H1 (cell line): ENCODE measurements around the gene MRPS2. TPM values are rescaled to one million over a fixed set of nuclear protein-coding genes. Genes with fewer than 3 reads are reported as not detected.

Source experiments
- CREB1 ChIP-seq: IDR thresholded peaks from 2 replicates; pipeline ENCODE4 v1.6.1; 2012; ENCODE audit warnings: inconsistent platforms
- EP300 ChIP-seq, 2 experiments: IDR thresholded peaks; 1 replicate in 1 of 2; 2 replicates in 1 of 2; pipeline ENCODE4 v1.6.1; 2011 to 2012; ENCODE audit warnings: low read depth in 2 of 2, low read length in 2 of 2, mild to moderate bottlenecking in 2 of 2, borderline replicate concordance in 1 of 2, inconsistent platforms in 1 of 2, moderate library complexity in 1 of 2
- HDAC2 ChIP-seq, 2 experiments: fragments of 300-600 bp in 1 of 2; sonication (generic) in 1 of 2; IDR thresholded peaks; 2 replicates each; pipeline ENCODE4 v1.6.1; 2011 to 2012; ENCODE audit warnings: low read depth in 2 of 2, low read length in 2 of 2, mild to moderate bottlenecking in 2 of 2, moderate library complexity in 2 of 2, borderline replicate concordance in 1 of 2, inconsistent platforms in 1 of 2
- JUN ChIP-seq: IDR thresholded peaks from 2 replicates; pipeline ENCODE4 v1.6.1; 2011; ENCODE audit warnings: low read depth, mild to moderate bottlenecking, improper control_type of control experiment, low read length
- JUND ChIP-seq: IDR thresholded peaks from 2 replicates; pipeline ENCODE4 v1.6.1; 2011; ENCODE audit warnings: mild to moderate bottlenecking, improper control_type of control experiment, low read length
- NANOG ChIP-seq: IDR thresholded peaks from 2 replicates; pipeline ENCODE4 v1.6.1; 2011; ENCODE audit warnings: low read length, low read depth, mild to moderate bottlenecking, inconsistent platforms; ENCODE audit not compliant: insufficient read depth, poor library complexity, severe bottlenecking
- NRF1 ChIP-seq: IDR thresholded peaks from 2 replicates; pipeline ENCODE4 v1.6.1; 2011; ENCODE audit warnings: mild to moderate bottlenecking, low read depth, low read length, improper control_type of control experiment
- PHF8 ChIP-seq: fragments of 200-600 bp; sonication (generic); conservative IDR thresholded peaks from 2 replicates; pipeline ENCODE4 v1.7.1; 2012; ENCODE audit warnings: low read depth, mild to moderate bottlenecking, inconsistent platforms, low read length, moderate library complexity
- POLR2A ChIP-seq, 2 experiments: IDR thresholded peaks; 1 replicate in 1 of 2; 2 replicates in 1 of 2; pipeline ENCODE4 v1.6.1; 2011; ENCODE audit warnings: low read depth in 2 of 2, low read length in 2 of 2, mild to moderate bottlenecking in 2 of 2; ENCODE audit errors: control extremely low read depth in 1 of 2
- SIN3A ChIP-seq, 2 experiments: IDR thresholded peaks in 1 of 2; conservative IDR thresholded peaks in 1 of 2; 2 replicates each; pipeline ENCODE4 v1.6.1; 2011 to 2012; ENCODE audit warnings: low read length in 2 of 2, improper control_type of control experiment in 1 of 2, low read depth in 1 of 2, mild to moderate bottlenecking in 1 of 2
- SIRT6 ChIP-seq: IDR thresholded peaks from one replicate; pipeline ENCODE4 v1.7.1; 2012; ENCODE audit warnings: low read length, inconsistent platforms
- SP2 ChIP-seq: IDR thresholded peaks from 2 replicates; pipeline ENCODE4 v1.6.1; 2012; ENCODE audit warnings: mild to moderate bottlenecking, low read length, inconsistent platforms
- SP4 ChIP-seq: IDR thresholded peaks from 2 replicates; pipeline ENCODE4 v1.6.1; 2012; ENCODE audit warnings: low read length, inconsistent platforms
- SRF ChIP-seq: IDR thresholded peaks from 2 replicates; pipeline ENCODE4 v1.6.1; 2011; ENCODE audit warnings: mild to moderate bottlenecking, low read depth, low read length, moderate library complexity
- TAF1 ChIP-seq: IDR thresholded peaks from 2 replicates; pipeline ENCODE4 v1.6.1; 2011; ENCODE audit warnings: mild to moderate bottlenecking, low read depth, low read length
- TAF7 ChIP-seq: optimal IDR thresholded peaks from 2 replicates; pipeline ENCODE3; 2011; ENCODE audit warnings: low read depth, mild to moderate bottlenecking, inconsistent platforms, low read length, moderate library complexity, borderline replicate concordance
- TBP ChIP-seq: IDR thresholded peaks from 2 replicates; pipeline ENCODE4 v1.6.1; 2011; ENCODE audit warnings: low read depth, low read length, improper control_type of control experiment
- YY1 ChIP-seq: IDR thresholded peaks from 2 replicates; pipeline ENCODE4 v1.6.1; 2011; ENCODE audit warnings: low read depth, mild to moderate bottlenecking, low read length
- polyA plus RNA-seq, 7 experiments: library from polyadenylated mRNA; depleted of rRNA in 3 of 7; stranded (reverse) in 5 of 7; unstranded in 2 of 7; fragments of >200 nt in 5 of 7; fragments of 200-250 nt in 2 of 7; gene quantifications; 1 replicate in 5 of 7; 2 replicates in 1 of 7; 4 replicates in 1 of 7; pipeline versions ENCODE4 v1.2.1 to v1.2.3, GENCODE V29; 2011 to 2013; ENCODE audit warnings: missing spikeins in 2 of 7, mixed read lengths in 2 of 7
- total RNA-seq: library from RNA; stranded (reverse); fragmentation: NEBNext Ultra II Directional; extraction: Animal tissue kit (Norgen Biotek cat#: 25700); gene quantifications from 2 replicates; pipeline ENCODE4 v1.2.1, GENCODE V29; 2021
- TF ChIP-seq, protein P1 (sequence below): IDR thresholded peaks from 2 replicates; pipeline ENCODE4 v1.6.1; 2012; ENCODE audit warnings: inconsistent platforms
- TF ChIP-seq, protein P2 (sequence below): IDR thresholded peaks from 2 replicates; pipeline ENCODE4 v1.6.1; 2012; ENCODE audit warnings: low read length, inconsistent platforms

MRPS2 gene
- total and polyA plus RNA-seq, 2 of the 8 experiments (the other 6 are each of a cell fraction or from before 2014, with no cell fraction given): 78.6 to 476 TPM

DNA sequence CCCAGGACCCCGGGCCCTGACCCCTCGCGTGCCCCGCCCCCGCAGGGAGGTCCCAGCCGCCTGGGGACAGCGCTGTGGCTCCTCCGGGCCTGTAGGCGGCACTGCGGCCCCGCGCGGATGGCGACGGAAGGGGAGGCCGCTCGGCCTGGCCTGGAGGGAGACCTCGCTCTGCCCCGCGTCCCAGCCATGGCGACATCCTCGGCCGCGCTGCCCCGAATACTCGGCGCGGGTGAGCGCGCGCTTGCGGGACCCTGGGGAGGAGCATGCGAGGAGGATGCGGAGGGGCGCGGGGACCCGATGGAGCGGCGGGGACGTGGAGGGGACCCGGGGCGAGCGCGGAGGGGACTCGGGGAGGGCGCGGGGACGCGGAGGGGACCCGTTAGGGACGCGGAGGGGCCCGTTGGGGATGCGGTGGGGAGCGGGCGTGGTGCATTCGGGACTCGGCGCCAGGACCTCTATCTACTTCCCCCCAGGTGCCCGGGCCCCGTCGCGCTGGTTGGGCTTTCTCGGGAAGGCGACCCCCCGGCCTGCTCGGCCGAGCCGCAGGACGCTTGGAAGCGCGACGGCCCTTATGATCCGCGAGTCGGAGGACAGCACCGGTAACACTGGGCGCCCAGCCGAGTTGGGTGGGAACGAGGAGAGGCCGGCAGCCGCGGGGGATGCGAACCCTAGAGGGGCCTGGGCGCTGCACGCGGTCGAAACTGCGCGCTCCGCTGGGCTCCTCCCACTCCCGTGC lies at the start of gene MRPS2 (continued):
- TF ChIP-seq TBP (peak; percentile 64), NRF1 (no peak), JUN (no peak), JUND (0 out of 2 replicates have a peak, but pooled peaks have one; percentile 27), HDAC2 (IDR thresholded peaks at IDR 0.05; ENCODE audit: borderline replicate concordance in 1 of 2, low read depth in 2 of 2, low read length in 2 of 2) (peak in 1 of 2 experiments; percentile 91; a peak in 3 of 4 replicates), EP300 (IDR thresholded peaks at IDR 0.05; ENCODE audit: borderline replicate concordance in 1 of 2, low read depth in 2 of 2, low read length in 2 of 2) (no peak), NANOG (no peak), SP4 (no peak), YY1 (peak; percentile 89), CREB1 (peak; percentile 69), POLR2A (IDR thresholded peaks at IDR 0.05; ENCODE audit: control extremely low read depth in 1 of 2, low read depth in 2 of 2, low read length in 2 of 2) (peak in 1 of 2 experiments; percentile 64; a peak in 2 of 3 replicates), SP2 (peak; percentile 56), PHF8 (peak; percentile 80), SIN3A (conservative IDR thresholded peaks at IDR 0.05 in 1 of 2, IDR thresholded peaks at IDR 0.05 in 1 of 2; ENCODE audit: low read depth in 1 of 2, low read length in 2 of 2) (peak in 1 of 2 experiments; percentile 76; a peak in 1 of 4 replicates), TAF7 (peak; percentile 29), TAF1 (peak; percentile 82), SIRT6 (no peak), SRF (no peak)
- TF ChIP-seq, protein P1, sequence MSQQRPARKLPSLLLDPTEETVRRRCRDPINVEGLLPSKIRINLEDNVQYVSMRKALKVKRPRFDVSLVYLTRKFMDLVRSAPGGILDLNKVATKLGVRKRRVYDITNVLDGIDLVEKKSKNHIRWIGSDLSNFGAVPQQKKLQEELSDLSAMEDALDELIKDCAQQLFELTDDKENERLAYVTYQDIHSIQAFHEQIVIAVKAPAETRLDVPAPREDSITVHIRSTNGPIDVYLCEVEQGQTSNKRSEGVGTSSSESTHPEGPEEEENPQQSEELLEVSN: peak; percentile 33
- TF ChIP-seq, protein P2, sequence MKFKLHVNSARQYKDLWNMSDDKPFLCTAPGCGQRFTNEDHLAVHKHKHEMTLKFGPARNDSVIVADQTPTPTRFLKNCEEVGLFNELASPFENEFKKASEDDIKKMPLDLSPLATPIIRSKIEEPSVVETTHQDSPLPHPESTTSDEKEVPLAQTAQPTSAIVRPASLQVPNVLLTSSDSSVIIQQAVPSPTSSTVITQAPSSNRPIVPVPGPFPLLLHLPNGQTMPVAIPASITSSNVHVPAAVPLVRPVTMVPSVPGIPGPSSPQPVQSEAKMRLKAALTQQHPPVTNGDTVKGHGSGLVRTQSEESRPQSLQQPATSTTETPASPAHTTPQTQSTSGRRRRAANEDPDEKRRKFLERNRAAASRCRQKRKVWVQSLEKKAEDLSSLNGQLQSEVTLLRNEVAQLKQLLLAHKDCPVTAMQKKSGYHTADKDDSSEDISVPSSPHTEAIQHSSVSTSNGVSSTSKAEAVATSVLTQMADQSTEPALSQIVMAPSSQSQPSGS: no peak
